A549 (cell line): ENCODE results near the gene EFNA3. TPM values are rescaled to one million over a fixed set of nuclear protein-coding genes. Genes with fewer than 3 reads are reported as not detected.

Experiments
- ATOH8 ChIP-seq: fragments of 250-450 bp; sonication (Bioruptor Pico); IDR thresholded peaks from 2 replicates; pipeline ENCODE4 v1.5.0; 2020; ENCODE audit warnings: low read depth, mild to moderate bottlenecking, moderate library complexity
- CBX8 ChIP-seq: fragments of 200-600 bp; sonication (generic); IDR thresholded peaks from 2 replicates; pipeline ENCODE4 v1.6.1; 2016
- E2F6 ChIP-seq: IDR thresholded peaks from 2 replicates; pipeline ENCODE4 v1.6.1; 2012; ENCODE audit warnings: low read depth, borderline replicate concordance
- EHF ChIP-seq: fragments of 250-450 bp; sonication (Bioruptor Pico); IDR thresholded peaks from 2 replicates; pipeline ENCODE4 v1.5.0; 2020; ENCODE audit warnings: mild to moderate bottlenecking
- EP300 ChIP-seq, 2 experiments: fragments of >200 bp; sonication (Bioruptor Twin); formaldehyde crosslinking; IDR thresholded peaks; 2 replicates in 1 of 2; 3 replicates in 1 of 2; pipeline ENCODE4 v1.6.1; 2016 to 2017
- ESRRA ChIP-seq: fragments of 150-350 bp; IDR thresholded peaks from 2 replicates; pipeline ENCODE4 v1.6.1; 2014; ENCODE audit warnings: mild to moderate bottlenecking, low read length, borderline replicate concordance
- FOSB ChIP-seq: fragments of 250-450 bp; sonication (Bioruptor Pico); IDR thresholded peaks from 2 replicates; pipeline ENCODE4 v1.5.0; 2020; ENCODE audit warnings: mild to moderate bottlenecking, moderate library complexity
- FOSL2 ChIP-seq, 2 experiments: fragments of 450-650 bp in 1 of 2; fragments of >200 bp in 1 of 2; sonication (Bioruptor Twin) in 1 of 2; formaldehyde crosslinking; IDR thresholded peaks; 2 replicates each; pipeline versions ENCODE4 v1.5.0 to v1.6.1; 2016 to 2020; ENCODE audit warnings: mild to moderate bottlenecking in 1 of 2, moderate library complexity in 1 of 2
- FOXS1 ChIP-seq: fragments of 250-450 bp; sonication (Bioruptor Pico); IDR thresholded peaks from 2 replicates; pipeline ENCODE4 v1.5.0; 2020; ENCODE audit warnings: mild to moderate bottlenecking, moderate library complexity
- HDAC2 ChIP-seq: fragments of 200-600 bp; sonication (generic); IDR thresholded peaks from 2 replicates; pipeline ENCODE4 v1.6.1; 2016
- HMGXB4 ChIP-seq: fragments of 250-450 bp; sonication (Bioruptor Pico); IDR thresholded peaks from 2 replicates; pipeline ENCODE4 v1.5.0; 2021; ENCODE audit warnings: mild to moderate bottlenecking, moderate library complexity, borderline replicate concordance
- HOXA7 ChIP-seq: fragments of 250-450 bp; sonication (Bioruptor Pico); IDR thresholded peaks from 2 replicates; pipeline ENCODE4 v1.5.0; 2020; ENCODE audit warnings: mild to moderate bottlenecking, moderate library complexity
- JUNB ChIP-seq: fragments of >200 bp; sonication (Bioruptor Twin); formaldehyde crosslinking; IDR thresholded peaks from 2 replicates; pipeline ENCODE4 v1.6.1; 2016
- KDM1A ChIP-seq: fragments of 200-600 bp; sonication (generic); IDR thresholded peaks from 2 replicates; pipeline ENCODE4 v1.6.1; 2016; ENCODE audit warnings: low read depth, mild to moderate bottlenecking
- MAZ ChIP-seq: fragments of 150-350 bp; IDR thresholded peaks from 2 replicates; pipeline ENCODE4 v1.6.1; 2014; ENCODE audit warnings: antibody characterized with exemption, low read depth, low read length, borderline replicate concordance
- MYC ChIP-seq: IDR thresholded peaks from 2 replicates; pipeline ENCODE4 v1.6.1; 2012; ENCODE audit warnings: mild to moderate bottlenecking, inconsistent platforms, low read length, improper control_type of control experiment, borderline replicate concordance
- NR3C1 ChIP-seq: fragments of >200 bp; sonication (Bioruptor Twin); formaldehyde crosslinking; IDR thresholded peaks from 3 replicates; pipeline ENCODE4 v1.6.1; 2017
- PBX3 ChIP-seq: IDR thresholded peaks from 2 replicates; pipeline ENCODE4 v1.6.1; 2012
- PHF8 ChIP-seq: fragments of 200-600 bp; sonication (generic); IDR thresholded peaks from 2 replicates; pipeline ENCODE4 v1.6.1; 2016; ENCODE audit warnings: low read depth, mild to moderate bottlenecking, antibody characterized with exemption, moderate library complexity, borderline replicate concordance
- POLR2A ChIP-seq: IDR thresholded peaks from 2 replicates; pipeline ENCODE4 v1.6.1; 2012; ENCODE audit warnings: mild to moderate bottlenecking, low read length
- POLR2AphosphoS2 ChIP-seq: conservative IDR thresholded peaks from 2 replicates; pipeline ENCODE4 v1.6.1; 2012; ENCODE audit warnings: low read length, improper control_type of control experiment, inconsistent platforms
- RNF2 ChIP-seq: fragments of 200-600 bp; sonication (generic); IDR thresholded peaks from 2 replicates; pipeline ENCODE4 v1.6.1; 2016; ENCODE audit warnings: low read depth, mild to moderate bottlenecking, antibody characterized with exemption, moderate library complexity, borderline replicate concordance
- SMC3 ChIP-seq: fragments of >200 bp; sonication (Bioruptor Twin); formaldehyde crosslinking; IDR thresholded peaks from 3 replicates; pipeline ENCODE4 v1.6.1; 2018; ENCODE audit warnings: inconsistent platforms
- TFCP2L1 ChIP-seq: fragments of 250-450 bp; sonication (Bioruptor Pico); IDR thresholded peaks from 2 replicates; pipeline ENCODE4 v1.5.0; 2021; ENCODE audit warnings: mild to moderate bottlenecking
- USF2 ChIP-seq: fragments of 450-650 bp; IDR thresholded peaks from 2 replicates; pipeline ENCODE4 v1.6.1; 2014; ENCODE audit warnings: antibody characterized with exemption
- polyA plus RNA-seq, 4 experiments: library from polyadenylated mRNA; depleted of rRNA in 3 of 4; stranded (reverse); fragments of >200 nt; fragmentation: RNase III in 1 of 4; extraction: RNeasy Plus Mini Kit Qiagen cat#74134 plus additional on column Dnase treatment in 1 of 4; gene quantifications; 2 replicates in 3 of 4; 3 replicates in 1 of 4; pipeline ENCODE4 v1.2.3, GENCODE V29; 2011 to 2017

EFNA3 gene
- polyA plus RNA-seq, 2 of the 4 experiments (the other 2 are of a cell fraction): 1.9 to 2.7 TPM

- TF ChIP-seq HMGXB4 (CRISPR knock-in tag) (peak; percentile 42; the same call in 1 of the 2 replicates), EHF (no peak; the same call in 1 of the 2 replicates), FOSL2 (IDR thresholded peaks at IDR 0.05) (no peak), FOSL2 (CRISPR knock-in tag; IDR thresholded peaks at IDR 0.05) (no peak), POLR2A (peak; percentile 77), TFCP2L1 (CRISPR knock-in tag) (peak; percentile 86; the same call in 1 of the 2 replicates), PHF8 (peak; percentile 28; the same call in 1 of the 2 replicates), JUNB (no peak), USF2 (no peak), HOXA7 (CRISPR knock-in tag) (peak; percentile 86), MYC (0 out of 2 replicates have a peak, but pooled peaks have one; percentile 56), MAZ (no peak), SMC3 (0 out of 3 replicates have a peak, but pooled peaks have one; percentile 4), PBX3 (peak; percentile 50; the same call in 1 of the 2 replicates), NR3C1 (no peak), RNF2 (no peak), EP300 (IDR thresholded peaks at IDR 0.05) (no peak), KDM1A (no peak), HDAC2 (no peak), FOSB (CRISPR knock-in tag) (peak; percentile 88), ATOH8 (CRISPR knock-in tag) (no peak), CBX8 (no peak), E2F6 (peak; percentile 46; the same call in 1 of the 2 replicates), FOXS1 (CRISPR knock-in tag) (no peak), POLR2AphosphoS2 (no peak), ESRRA (no peak)
- TF ChIP-seq, all 56 proteins: peak for 17
Observed at GRCh38 chr1:155135415-155136028, 56.9 kb downstream of the EFNA3 start, which contains the start of gene SLC50A1 (continued).
